Measurements from ENCODE around the gene MYBPH. TPM values are rescaled to one million over a fixed set of nuclear protein-coding genes. Genes with fewer than 3 reads are reported as not detected.

The MYBPH gene
- total RNA-seq, 5 donors from 2014 or later (not counting 1 experiment from before 2014, with no cell fraction given) = not detected

GRCh38 chr1:203159844-203160243, 15.8 kb downstream of the MYBPH start:
- Histone ChIP-seq H3K4me1 (ENCODE audit: control insufficient read depth in 1 of 2, extremely low read depth in 1 of 2, insufficient read depth in 2 of 2, low read length in 2 of 2) (no peaks in the 10 kb centered on the region), H3K4me3 (ENCODE audit: control insufficient read depth in 1 of 2, extremely low read depth in 1 of 2, low read length in 1 of 2) (no peak overlapping the region), H3K36me3 (ENCODE audit: control insufficient read depth in 2 of 2, extremely low read depth in 1 of 2, insufficient read depth in 1 of 2, low read length in 1 of 2) (no peaks in the 10 kb centered on the region), H3K9me3 (no peaks in the 10 kb centered on the region), H3K27me3 (replicated peaks in 1 of 2; ENCODE audit: control insufficient read depth in 2 of 2, extremely low read depth in 1 of 2, insufficient read depth in 2 of 2, low read length in 1 of 2) (peaks cover 0 to 30% of the 10 kb centered on the region in 2 experiments), H3K27ac (ENCODE audit: low read length) (no peak overlapping the region)
- H3K4me1 Mint-ChIP-seq = no peaks in the 10 kb centered on the region
- POLR2A ChIA-PET = no interaction called here
- H3K27ac Mint-ChIP-seq = no peak overlapping the region
- peaks cover 9 to 33% of the 10 kb centered on the region in 2 donors for H3K27me3 Mint-ChIP-seq
- H3K9me3 Mint-ChIP-seq = peaks cover 0 to 16% (median 9%) of the 10 kb centered on the region in 3 donors
- no peak overlapping the region for H3K4me3 Mint-ChIP-seq
- H3K36me3 Mint-ChIP-seq = no peaks in the 10 kb centered on the region
- CTCF ChIA-PET = no interaction called here
- DNase-seq (no peak), ATAC-seq (replicated peaks in 1 of 4) (no peak)
- WGBS (ENCODE audit: insufficient coverage) = no CpG with 5 or more reads among the region's 1 CpG

- Histone ChIP-seq H3K4me3 (ENCODE audit: control insufficient read depth in 1 of 2, extremely low read depth in 1 of 2, low read length in 1 of 2) (no peak overlapping the region), H3K36me3 (ENCODE audit: control insufficient read depth in 2 of 2, extremely low read depth in 1 of 2, insufficient read depth in 1 of 2, low read length in 1 of 2) (no peaks in the 10 kb centered on the region), H3K27me3 (replicated peaks in 1 of 2; ENCODE audit: control insufficient read depth in 2 of 2, extremely low read depth in 1 of 2, insufficient read depth in 2 of 2, low read length in 1 of 2) (peaks cover 0 to 35% of the 10 kb centered on the region in 2 experiments), H3K9me3 (no peaks in the 10 kb centered on the region), H3K4me1 (ENCODE audit: control insufficient read depth in 1 of 2, extremely low read depth in 1 of 2, insufficient read depth in 2 of 2, low read length in 2 of 2) (no peaks in the 10 kb centered on the region), H3K27ac (ENCODE audit: low read length) (no peak overlapping the region)
- H3K27me3 Mint-ChIP-seq = peaks cover 5 to 29% of the 10 kb centered on the region in 2 donors
- peaks cover 0 to 16% (median 9%) of the 10 kb centered on the region in 3 donors for H3K9me3 Mint-ChIP-seq
- CTCF ChIA-PET = interaction anchor here in 1 of 2 donors (0.6 kb wide), 1 partner anchor 757 kb away, joined by 5 read pairs; no protein-coding TSS in a partner anchor
- H3K4me1 Mint-ChIP-seq = no peaks in the 10 kb centered on the region
- H3K36me3 Mint-ChIP-seq = no peaks in the 10 kb centered on the region
- ATAC-seq (replicated peaks in 1 of 4) = no peak
- no peak for DNase-seq
- no peak overlapping the region for H3K27ac Mint-ChIP-seq
- H3K4me3 Mint-ChIP-seq = no peak overlapping the region
- WGBS (ENCODE audit: insufficient coverage) = 82% methylated on average over 7 of the region's 9 CpGs
- POLR2A ChIA-PET = no interaction called here
These were observed 16.5 kb downstream of the MYBPH start for GRCh38 chr1:203158960-203159665.

GRCh38 chr1:203158423-203158822, 17.2 kb downstream of the MYBPH start:
- H3K4me1 Mint-ChIP-seq = no peaks in the 10 kb centered on the region
- CTCF ChIA-PET = no interaction called here
- POLR2A ChIA-PET = no interaction called here
- DNase-seq = no peak
- H3K36me3 Mint-ChIP-seq = no peaks in the 10 kb centered on the region
- no peaks in the 10 kb centered on the region for H3K36me3 ChIP-seq (ENCODE audit: control insufficient read depth in 2 of 2, extremely low read depth in 1 of 2, insufficient read depth in 1 of 2, low read length in 1 of 2)
- H3K4me3 ChIP-seq (ENCODE audit: control insufficient read depth in 1 of 2, extremely low read depth in 1 of 2, low read length in 1 of 2) = no peak overlapping the region
- WGBS (ENCODE audit: insufficient coverage) = 67% methylated on average over 1 of the region's 1 CpG
- no peak for ATAC-seq (replicated peaks in 1 of 4)
- H3K4me1 ChIP-seq (ENCODE audit: control insufficient read depth in 1 of 2, extremely low read depth in 1 of 2, insufficient read depth in 2 of 2, low read length in 2 of 2) = no peaks in the 10 kb centered on the region
- H3K27ac ChIP-seq (ENCODE audit: low read length) = no peak overlapping the region
- no peak overlapping the region for H3K4me3 Mint-ChIP-seq
- no peaks in the 10 kb centered on the region for H3K9me3 ChIP-seq
- H3K27me3 ChIP-seq (replicated peaks in 1 of 2; ENCODE audit: control insufficient read depth in 2 of 2, extremely low read depth in 1 of 2, insufficient read depth in 2 of 2, low read length in 1 of 2) = peaks cover 0 to 36% of the 10 kb centered on the region in 2 experiments
- H3K9me3 Mint-ChIP-seq = peaks cover 0 to 16% (median 9%) of the 10 kb centered on the region in 3 donors
- H3K27ac Mint-ChIP-seq = no peak overlapping the region
- peaks cover 5 to 28% of the 10 kb centered on the region in 2 donors for H3K27me3 Mint-ChIP-seq

GRCh38 chr1:203156280-203156679, 19.3 kb downstream of the MYBPH start:
- H3K4me1 ChIP-seq (ENCODE audit: control insufficient read depth in 1 of 2, extremely low read depth in 1 of 2, insufficient read depth in 2 of 2, low read length in 2 of 2) = no peaks in the 10 kb centered on the region
- no peaks in the 10 kb centered on the region for H3K36me3 Mint-ChIP-seq
- POLR2A ChIA-PET = no interaction called here
- H3K27ac ChIP-seq (ENCODE audit: low read length) = no peak overlapping the region
- H3K4me1 Mint-ChIP-seq = no peaks in the 10 kb centered on the region
- ATAC-seq (replicated peaks in 1 of 4) (no peak), DNase-seq (no peak)
- H3K27ac Mint-ChIP-seq = no peak overlapping the region
- H3K4me3 ChIP-seq (ENCODE audit: control insufficient read depth in 1 of 2, extremely low read depth in 1 of 2, low read length in 1 of 2) = no peak overlapping the region
- H3K27me3 Mint-ChIP-seq = peaks cover 0 to 25% of the 10 kb centered on the region in 2 donors
- no peaks in the 10 kb centered on the region for H3K9me3 ChIP-seq
- H3K27me3 ChIP-seq (replicated peaks in 1 of 2; ENCODE audit: control insufficient read depth in 2 of 2, extremely low read depth in 1 of 2, insufficient read depth in 2 of 2, low read length in 1 of 2) = peaks cover 0 to 35% of the 10 kb centered on the region in 2 experiments
- H3K4me3 Mint-ChIP-seq = no peak overlapping the region
- H3K9me3 Mint-ChIP-seq = peaks cover 0 to 16% (median 9%) of the 10 kb centered on the region in 3 donors
- WGBS (ENCODE audit: insufficient coverage) = 57% methylated on average over 1 of the region's 1 CpG
- H3K36me3 ChIP-seq (ENCODE audit: control insufficient read depth in 2 of 2, extremely low read depth in 1 of 2, insufficient read depth in 1 of 2, low read length in 1 of 2) = no peaks in the 10 kb centered on the region
- CTCF ChIA-PET = no interaction called here

GRCh38 chr1:203153989-203154821, 21.4 kb downstream of the MYBPH start:
- ATAC-seq (replicated peaks in 1 of 4) (no peak), DNase-seq (no peak)
- CTCF ChIA-PET = no interaction called here
- H3K4me1 ChIP-seq (ENCODE audit: control insufficient read depth in 1 of 2, extremely low read depth in 1 of 2, insufficient read depth in 2 of 2, low read length in 2 of 2) = no peaks in the 10 kb centered on the region
- peaks cover 0 to 44% of the 10 kb centered on the region in 2 experiments for H3K27me3 ChIP-seq (replicated peaks in 1 of 2; ENCODE audit: control insufficient read depth in 2 of 2, extremely low read depth in 1 of 2, insufficient read depth in 2 of 2, low read length in 1 of 2)
- H3K27me3 Mint-ChIP-seq = peaks cover 0 to 19% of the 10 kb centered on the region in 2 donors
- WGBS (ENCODE audit: insufficient coverage) = 61% methylated on average over 7 of the region's 13 CpGs
- H3K4me3 ChIP-seq (ENCODE audit: control insufficient read depth in 1 of 2, extremely low read depth in 1 of 2, low read length in 1 of 2) = no peak overlapping the region
- no peaks in the 10 kb centered on the region for H3K9me3 ChIP-seq
- no peaks in the 10 kb centered on the region for H3K4me1 Mint-ChIP-seq
- no peak overlapping the region for H3K27ac ChIP-seq (ENCODE audit: low read length)
- POLR2A ChIA-PET = no interaction called here
- H3K9me3 Mint-ChIP-seq = peaks cover 0 to 12% (median 5%) of the 10 kb centered on the region in 3 donors
- no peaks in the 10 kb centered on the region for H3K36me3 ChIP-seq (ENCODE audit: control insufficient read depth in 2 of 2, extremely low read depth in 1 of 2, insufficient read depth in 1 of 2, low read length in 1 of 2)
- no peaks in the 10 kb centered on the region for H3K36me3 Mint-ChIP-seq
- no peak overlapping the region for H3K27ac Mint-ChIP-seq
- H3K4me3 Mint-ChIP-seq = no peak overlapping the region

- H3K9me3 ChIP-seq = no peaks in the 10 kb centered on the region
- H3K4me3 ChIP-seq (ENCODE audit: control insufficient read depth in 1 of 2, extremely low read depth in 1 of 2, low read length in 1 of 2) = no peak overlapping the region
- H3K4me1 Mint-ChIP-seq = no peaks in the 10 kb centered on the region
- H3K9me3 Mint-ChIP-seq = peaks cover 0 to 5% (median 3%) of the 10 kb centered on the region in 3 donors
- no peaks in the 10 kb centered on the region for H3K4me1 ChIP-seq (ENCODE audit: control insufficient read depth in 1 of 2, extremely low read depth in 1 of 2, insufficient read depth in 2 of 2, low read length in 2 of 2)
- H3K27me3 ChIP-seq (replicated peaks in 1 of 2; ENCODE audit: control insufficient read depth in 2 of 2, extremely low read depth in 1 of 2, insufficient read depth in 2 of 2, low read length in 1 of 2) = peaks cover 0 to 43% of the 10 kb centered on the region in 2 experiments
- no peak overlapping the region for H3K27ac ChIP-seq (ENCODE audit: low read length)
- peaks cover 0 to 19% of the 10 kb centered on the region in 2 donors for H3K27me3 Mint-ChIP-seq
- no peak for DNase-seq
- WGBS (ENCODE audit: insufficient coverage) = 47% methylated on average over 3 of the region's 9 CpGs
- no peaks in the 10 kb centered on the region for H3K36me3 ChIP-seq (ENCODE audit: control insufficient read depth in 2 of 2, extremely low read depth in 1 of 2, insufficient read depth in 1 of 2, low read length in 1 of 2)
- H3K27ac Mint-ChIP-seq = no peak overlapping the region
- POLR2A ChIA-PET = no interaction called here
- no peaks in the 10 kb centered on the region for H3K36me3 Mint-ChIP-seq
- ATAC-seq (replicated peaks in 1 of 4) = no peak
- CTCF ChIA-PET = no interaction called here
- no peak overlapping the region for H3K4me3 Mint-ChIP-seq
These were observed 22.3 kb downstream of the MYBPH start for GRCh38 chr1:203153051-203153988.

All from T-cell (primary cell).